ENCODE data around the gene KRT82.
"Not testable (repeated sequence)": the region's sequence is repeated elsewhere in the genome, so short reads cannot be mapped to it uniquely, and the experiment has no call there.

The KRT82 gene

GRCh38 chr12:52410589-52411248, 4.6 kb upstream of the KRT82 start:
- not testable (repeated sequence) for DNase-seq (ENCODE audit: low spot score)

- no peak for DNase-seq (ENCODE audit: low spot score)
These were observed 1.8 kb upstream of the KRT82 start for GRCh38 chr12:52407918-52408317.

GRCh38 chr12:52404951-52405350, 1.2 kb downstream of the KRT82 start:
- DNase-seq (ENCODE audit: low spot score), result no peak

- DNase-seq (ENCODE audit: low spot score), result no peak
These were observed 2.6 kb downstream of the KRT82 start for GRCh38 chr12:52403561-52403960.

- no peak for DNase-seq (ENCODE audit: low spot score)
These were observed 3.1 kb downstream of the KRT82 start for GRCh38 chr12:52402873-52403540.

- no peak for DNase-seq (ENCODE audit: low spot score)
These were observed 3.8 kb downstream of the KRT82 start for GRCh38 chr12:52402377-52402776.

- DNase-seq (ENCODE audit: low spot score), result no peak
These were observed 4.2 kb downstream of the KRT82 start for GRCh38 chr12:52401926-52402325.

GRCh38 chr12:52401526-52401925, 4.6 kb downstream of the KRT82 start:
- DNase-seq (ENCODE audit: low spot score), result no peak

- DNase-seq (ENCODE audit: low spot score), result no peak
These were observed 5.2 kb downstream of the KRT82 start for GRCh38 chr12:52400906-52401305.

- no peak for DNase-seq (ENCODE audit: low spot score)
These were observed 6.4 kb downstream of the KRT82 start for GRCh38 chr12:52399756-52400155.

- no peak for DNase-seq (ENCODE audit: low spot score)
These were observed 8.0 kb downstream of the KRT82 start for GRCh38 chr12:52398176-52398575.

GRCh38 chr12:52396656-52397055, 9.5 kb downstream of the KRT82 start:
- DNase-seq (ENCODE audit: low spot score), result no peak

- no peak for DNase-seq (ENCODE audit: low spot score)
These were observed 10.2 kb downstream of the KRT82 start for GRCh38 chr12:52395761-52396434.

GRCh38 chr12:52394836-52395405, 11.2 kb downstream of the KRT82 start:
- no peak for DNase-seq (ENCODE audit: low spot score)

GRCh38 chr12:52392465-52393007, 13.6 kb downstream of the KRT82 start:
- DNase-seq (ENCODE audit: low spot score), result no peak

- no peak for DNase-seq (ENCODE audit: low spot score)
These were observed 14.5 kb downstream of the KRT82 start for GRCh38 chr12:52391618-52392002.

- DNase-seq (ENCODE audit: low spot score), result no peak
These were observed 15.2 kb downstream of the KRT82 start for GRCh38 chr12:52390739-52391617.

GRCh38 chr12:52389313-52390207, 16.6 kb downstream of the KRT82 start:
- DNase-seq (ENCODE audit: low spot score), result no peak

GRCh38 chr12:52387859-52388258, 18.3 kb downstream of the KRT82 start:
- no peak for DNase-seq (ENCODE audit: low spot score)

- no peak for DNase-seq (ENCODE audit: low spot score)
These were observed 20.9 kb downstream of the KRT82 start, which contains the start of gene KRT84 for GRCh38 chr12:52385226-52385702. Gene KRT84, minus strand, starts transcription at chr12:52385652. Its CDS starts 67 bp downstream, at chr12:52385585.
